OCI-LY1 (cell line): ENCODE measurements around the gene RANGAP1.

Experiments
- H2AFZ ChIP-seq: fragments of 200-600 bp; sonication (generic), shearing (Covaris generic); 2 replicates; pipeline ENCODE4 v1.6.0; 2014; ENCODE audit warnings: antibody characterized with exemption, mild to moderate bottlenecking, low read length
- H3F3A ChIP-seq: fragments of 200-600 bp; sonication (generic), shearing (Covaris generic); 2 replicates; pipeline ENCODE4 v1.6.0; 2014; ENCODE audit warnings: mild to moderate bottlenecking, antibody characterized with exemption, low read length, moderate library complexity; ENCODE audit not compliant: insufficient read depth
- H3K27ac ChIP-seq: fragments of 200-600 bp; sonication (generic); 2 replicates; pipeline ENCODE4 v1.5.1; 2014; ENCODE audit warnings: low read length, mixed run types, mild to moderate bottlenecking, low read depth; ENCODE audit not compliant: poor library complexity, severe bottlenecking
- H3K27me3 ChIP-seq: fragments of 200-600 bp; sonication (generic); 2 replicates; pipeline ENCODE4 v1.6.0; 2014; ENCODE audit warnings: antibody characterized with exemption, mild to moderate bottlenecking, low read length, moderate library complexity; ENCODE audit not compliant: insufficient read depth
- H3K36me3 ChIP-seq: fragments of 200-600 bp; sonication (generic); 2 replicates; pipeline ENCODE4 v1.6.1; 2014; ENCODE audit warnings: mild to moderate bottlenecking, antibody characterized with exemption, low read length, moderate library complexity, mixed read lengths; ENCODE audit not compliant: insufficient read depth
- H3K4me1 ChIP-seq: fragments of 200-600 bp; sonication (generic); 2 replicates; pipeline ENCODE4 v1.5.1; 2014; ENCODE audit warnings: mild to moderate bottlenecking, low read length, moderate library complexity; ENCODE audit not compliant: insufficient read depth, severe bottlenecking
- H3K4me2 ChIP-seq: fragments of 200-600 bp; sonication (generic), shearing (Covaris generic); 2 replicates; pipeline ENCODE4 v1.6.1; 2014; ENCODE audit warnings: low read length
- H3K4me3 ChIP-seq: fragments of 200-600 bp; sonication (generic); 2 replicates; pipeline ENCODE4 v1.5.1; 2014; ENCODE audit warnings: low read length, low read depth, mild to moderate bottlenecking, mixed read lengths; ENCODE audit not compliant: poor library complexity, severe bottlenecking
- H3K79me2 ChIP-seq: fragments of 200-600 bp; shearing (Covaris generic); 2 replicates; pipeline ENCODE4 v1.6.1; 2016; ENCODE audit warnings: mixed run types, low read length, mixed read lengths; ENCODE audit not compliant: insufficient read depth
- H3K9ac ChIP-seq: fragments of 200-600 bp; sonication (generic), shearing (Covaris generic); 2 replicates; pipeline ENCODE4 v1.6.1; 2014; ENCODE audit warnings: mild to moderate bottlenecking, low read length, mixed read lengths
- H3K9me2 ChIP-seq: fragments of 200-600 bp; sonication (generic), shearing (Covaris generic); 2 replicates; pipeline ENCODE4 v1.6.1; 2014; ENCODE audit warnings: low read depth, mild to moderate bottlenecking, low read length, mixed read lengths
- H3K9me3 ChIP-seq: fragments of 200-600 bp; shearing (Covaris generic); 2 replicates; pipeline ENCODE4 v1.6.1; 2014; ENCODE audit warnings: low read length, mixed read lengths
- H4K20me1 ChIP-seq: fragments of 200-600 bp; sonication (generic), shearing (Covaris generic); 2 replicates; pipeline ENCODE4 v1.6.0; 2016; ENCODE audit warnings: mild to moderate bottlenecking, low read length; ENCODE audit not compliant: insufficient read depth
- CTCF ChIP-seq: fragments of 200-600 bp; sonication (generic), shearing (Covaris generic); IDR thresholded peaks from 2 replicates; pipeline ENCODE4 v1.5.1; 2017; ENCODE audit warnings: mild to moderate bottlenecking, antibody characterized with exemption, low read length, moderate library complexity, mixed read lengths
- EZH2 ChIP-seq: fragments of 200-600 bp; sonication (generic), shearing (Covaris generic); IDR thresholded peaks from 2 replicates; pipeline ENCODE4 v1.8.0; 2017; ENCODE audit warnings: borderline replicate concordance, mixed run types, mild to moderate bottlenecking, antibody characterized with exemption, low read length, moderate library complexity, mixed read lengths

The RANGAP1 gene

GRCh38 chr22:41231369-41231768, 54.6 kb downstream of the RANGAP1 start:
- H3K79me2 ChIP-seq = no peaks in the 10 kb centered on the region
- no peak for TF ChIP-seq CTCF
- no peak for TF ChIP-seq EZH2
- no peak overlapping the region for H3K9ac ChIP-seq
- H3K36me3 ChIP-seq = peaks cover 53% of the 10 kb centered on the region
- no peaks in the 10 kb centered on the region for H3F3A ChIP-seq
- H3K4me2 ChIP-seq = no peak overlapping the region
- no peaks in the 10 kb centered on the region for H3K9me2 ChIP-seq
- H4K20me1 ChIP-seq = no peaks in the 10 kb centered on the region
- no peaks in the 10 kb centered on the region for H3K4me1 ChIP-seq
- H3K4me3 ChIP-seq = no peak overlapping the region
- H3K9me3 ChIP-seq = no peaks in the 10 kb centered on the region
- no peak overlapping the region for H2AFZ ChIP-seq
- H3K27me3 ChIP-seq = no peaks in the 10 kb centered on the region
- H3K27ac ChIP-seq = no peak overlapping the region

- Histone ChIP-seq H3K27me3 (no peaks in the 10 kb centered on the region), H3K36me3 (peaks cover 62% of the 10 kb centered on the region), H3K4me1 (no peaks in the 10 kb centered on the region), H3K9me2 (no peaks in the 10 kb centered on the region), H3K79me2 (no peaks in the 10 kb centered on the region), H3K4me2 (no peak overlapping the region), H2AFZ (no peak overlapping the region), H3K27ac (no peak overlapping the region), H3K9ac (no peak overlapping the region), H3F3A (no peaks in the 10 kb centered on the region), H4K20me1 (no peaks in the 10 kb centered on the region), H3K4me3 (no peak overlapping the region), H3K9me3 (no peaks in the 10 kb centered on the region)
- no peak for TF ChIP-seq EZH2
Measured at GRCh38 chr22:41230401-41230785, 55.6 kb downstream of the RANGAP1 start.

- Histone ChIP-seq H3K9me2 (no peaks in the 10 kb centered on the region), H2AFZ (no peak overlapping the region), H3K27ac (no peak overlapping the region), H3K9ac (no peak overlapping the region), H3K79me2 (no peaks in the 10 kb centered on the region), H4K20me1 (no peaks in the 10 kb centered on the region), H3K36me3 (peaks cover 68% of the 10 kb centered on the region), H3K4me1 (no peaks in the 10 kb centered on the region), H3K4me3 (no peak overlapping the region), H3F3A (no peaks in the 10 kb centered on the region), H3K9me3 (no peaks in the 10 kb centered on the region), H3K4me2 (no peak overlapping the region), H3K27me3 (no peaks in the 10 kb centered on the region)
- no peak for TF ChIP-seq EZH2
- TF ChIP-seq CTCF = no peak
Measured at GRCh38 chr22:41229730-41230400, 56.1 kb downstream of the RANGAP1 start.

GRCh38 chr22:41229215-41229614, 56.8 kb downstream of the RANGAP1 start:
- no peaks in the 10 kb centered on the region for H3K9me2 ChIP-seq
- H3F3A ChIP-seq = no peaks in the 10 kb centered on the region
- no peak overlapping the region for H3K27ac ChIP-seq
- peaks cover 74% of the 10 kb centered on the region for H3K36me3 ChIP-seq
- H4K20me1 ChIP-seq = no peaks in the 10 kb centered on the region
- no peak overlapping the region for H2AFZ ChIP-seq
- TF ChIP-seq CTCF (no peak), EZH2 (no peak)
- H3K4me2 ChIP-seq = no peak overlapping the region
- no peaks in the 10 kb centered on the region for H3K27me3 ChIP-seq
- H3K9ac ChIP-seq = no peak overlapping the region
- no peak overlapping the region for H3K4me3 ChIP-seq
- no peaks in the 10 kb centered on the region for H3K79me2 ChIP-seq
- no peaks in the 10 kb centered on the region for H3K9me3 ChIP-seq
- no peaks in the 10 kb centered on the region for H3K4me1 ChIP-seq
